K562 (cell line): ENCODE measurements around the gene KLK5. TPM values are rescaled to one million over a fixed set of nuclear protein-coding genes. Genes with fewer than 3 reads are reported as not detected.

ENCODE experiments used
- ATAC-seq: fragments of 200-7000 bp; cut with Tn5 transposase; 3 replicates; pipeline ENCODE4 v1.9.1; 2020; ENCODE audit warnings: moderate library complexity
- Bru-seq: library from RNA; stranded (reverse); fragments of 400-500 nt; gene quantifications from one replicate; lab custom pipeline; 2021; lab: Mats Ljungman, UMichigan
- BruChase-seq, 2 experiments: library from RNA; stranded (reverse); fragments of 400-500 nt; gene quantifications; one replicate each; lab custom pipeline; 2021; lab: Mats Ljungman, UMichigan
- BruUV-seq: library from RNA; stranded (reverse); fragments of 400-500 nt; replicated peaks from 2 replicates; lab custom pipeline; 2021; lab: Mats Ljungman, UMichigan
- CTCF ChIA-PET: fragments of 300-600 bp; formaldehyde crosslinking; extraction: SDS; loops from one replicate; lab custom pipeline; 2021; ENCODE audit warnings: low intra/inter-chr PET ratio; lab: Yijun Ruan, JAX
- POLR2A ChIA-PET: fragments of 300-600, 350-650 bp; sonication (Branson Sonifier 250); formaldehyde crosslinking; extraction: SDS; loops from one replicate; lab custom pipeline; 2021; ENCODE audit warnings: antibody characterized with exemption, inconsistent platforms; lab: Yijun Ruan, JAX
- DNase-seq, 4 experiments: peaks; one replicate each; pipeline versions ENCODE4 v3.0.0 to v3.0.0-alpha.2; 2011 to 2018; ENCODE audit warnings: low spot score in 3 of 4, mixed read lengths in 3 of 4; ENCODE audit errors: extremely low read depth in 1 of 4
- FAIRE-seq: peaks from 2 replicates; lab custom pipeline; 2011; peaks lifted over from hg19 to GRCh38; lab: Jason Lieb, UNC
- H2AFZ ChIP-seq: 2 replicates; pipeline ENCODE4 v1.6.0; 2011; ENCODE audit warnings: low read depth, low read length, control low read depth, inconsistent platforms
- H3K27ac ChIP-seq: fragments of 200-600 bp; 3 replicates; pipeline ENCODE4 v1.8.0; 2011; ENCODE audit warnings: low read depth, mild to moderate bottlenecking, control low read depth, inconsistent platforms, low read length, moderate library complexity, mixed read lengths; ENCODE audit errors: extremely low read depth
- H3K27me3 ChIP-seq, 2 experiments: fragments of 300-600 bp in 1 of 2; 2 replicates in 1 of 2; 3 replicates in 1 of 2; pipeline versions ENCODE4 v1.6.0 to v1.8.0; 2011; ENCODE audit warnings: inconsistent platforms in 2 of 2, low read length in 2 of 2, mild to moderate bottlenecking in 1 of 2, mixed read lengths in 1 of 2, moderate library complexity in 1 of 2; ENCODE audit not compliant: control insufficient read depth in 2 of 2, insufficient read depth in 2 of 2
- H3K36me3 ChIP-seq: fragments of 300-600 bp; 3 replicates; pipeline ENCODE4 v1.8.0; 2011; ENCODE audit warnings: mild to moderate bottlenecking, low read length, inconsistent platforms; ENCODE audit not compliant: control insufficient read depth, insufficient read depth
- H3K4me1 ChIP-seq, 2 experiments: fragments of 200-600 bp in 1 of 2; replicated peaks in 1 of 2; 2 replicates in 1 of 2; 3 replicates in 1 of 2; pipeline versions ENCODE4 v1.5.1 to v1.8.0; 2011; ENCODE audit warnings: inconsistent platforms in 2 of 2, low read length in 2 of 2, mild to moderate bottlenecking in 1 of 2, mixed read lengths in 1 of 2, moderate library complexity in 1 of 2; ENCODE audit not compliant: control insufficient read depth in 2 of 2, insufficient read depth in 2 of 2
- H3K4me2 ChIP-seq: 2 replicates; pipeline ENCODE4 v1.6.1; 2011; ENCODE audit warnings: low read length, control low read depth, inconsistent platforms, mixed read lengths; ENCODE audit not compliant: insufficient read depth
- H3K4me3 ChIP-seq: fragments of 200-600 bp; sonication (generic), shearing (Covaris generic); 2 replicates; pipeline ENCODE4 v1.5.1; 2016; ENCODE audit warnings: control low read depth, inconsistent platforms
- H3K79me2 ChIP-seq: fragments of 200-600 bp; 3 replicates; pipeline ENCODE4 v1.8.0; 2011; ENCODE audit warnings: low read length, inconsistent platforms; ENCODE audit not compliant: control insufficient read depth, insufficient read depth
- H3K9ac ChIP-seq, 2 experiments: 2 replicates each; pipeline versions ENCODE4 v1.6.0 to v1.6.1; 2011; ENCODE audit warnings: low read depth in 2 of 2, low read length in 2 of 2, control low read depth in 1 of 2, inconsistent platforms in 1 of 2, mild to moderate bottlenecking in 1 of 2, mixed read lengths in 1 of 2; ENCODE audit not compliant: insufficient read depth in 1 of 2
- H3K9me1 ChIP-seq: one replicate; pipeline ENCODE4 v1.6.0; 2011; ENCODE audit warnings: inconsistent platforms, mild to moderate bottlenecking, low read length, moderate library complexity; ENCODE audit not compliant: control insufficient read depth, insufficient read depth
- H3K9me3 ChIP-seq: replicated peaks from 2 replicates; pipeline ENCODE4 v1.5.1; 2011; ENCODE audit warnings: low read depth, low read length, inconsistent platforms; ENCODE audit not compliant: control insufficient read depth, insufficient read depth
- H4K20me1 ChIP-seq: replicated peaks from 2 replicates; pipeline ENCODE4 v1.6.1; 2011; ENCODE audit warnings: low read length, inconsistent platforms, mixed read lengths; ENCODE audit not compliant: control insufficient read depth, insufficient read depth
- KLF6 ChIP-seq: fragments of 250-450 bp; sonication (Bioruptor Pico); IDR thresholded peaks from 2 replicates; pipeline ENCODE4 v1.4.0; 2020; ENCODE audit warnings: mild to moderate bottlenecking, moderate library complexity, borderline replicate concordance
- MIER1 ChIP-seq: fragments of 450-650 bp; IDR thresholded peaks from 2 replicates; pipeline ENCODE4 v1.6.1; 2016; ENCODE audit warnings: antibody characterized with exemption, mild to moderate bottlenecking, low read depth
- SAFB ChIP-seq: fragments of 200-400 bp; formaldehyde crosslinking; IDR thresholded peaks from 2 replicates; pipeline ENCODE4 v1.6.1; 2017; ENCODE audit warnings: low read depth, low read length, borderline replicate concordance
- SP2 ChIP-seq: IDR thresholded peaks from 2 replicates; pipeline ENCODE4 v1.6.1; 2011; ENCODE audit warnings: mild to moderate bottlenecking, low read depth, low read length, moderate library complexity; ENCODE audit not compliant: poor library complexity, severe bottlenecking; ENCODE audit errors: extremely low read depth
- SRSF1 ChIP-seq: fragments of 200-400 bp; formaldehyde crosslinking; IDR thresholded peaks from 2 replicates; pipeline ENCODE4 v1.6.1; 2017; ENCODE audit warnings: mild to moderate bottlenecking, low read depth, low read length, moderate library complexity
- TBL1XR1 ChIP-seq, 2 experiments: IDR thresholded peaks; 2 replicates each; pipeline ENCODE4 v1.6.1; 2012; ENCODE audit warnings: improper control_type of control experiment in 2 of 2, low read length in 2 of 2, mild to moderate bottlenecking in 1 of 2
- ZC3H8 ChIP-seq: fragments of 450-650 bp; IDR thresholded peaks from 2 replicates; pipeline ENCODE4 v1.6.1; 2017
- WGBS: fragments of 100-300 bp; shearing (Covaris generic); methylation state at CpG from one replicate; pipeline ENCODE4 v1.1.6; 2016; ENCODE audit warnings: low coverage, mixed read lengths; ENCODE audit not compliant: insufficient coverage; ENCODE audit errors: missing lambda C conversion rate; 5-methylcytosine and 5-hydroxymethylcytosine counted together
- in situ Hi-C: fragments of 300-500 bp; cut with MboI; formaldehyde crosslinking; loops from 4 replicates; pipeline ENCODE4 v1.15.0; 2018; ENCODE audit warnings: inconsistent platforms, mixed read lengths
- intact Hi-C: fragments of 100-400 bp; cut with micrococcal nuclease; formaldehyde crosslinking; loops from 2 replicates; pipeline ENCODE4 v1.14.2; 2022
- long read RNA-seq, 3 experiments: library from polyadenylated mRNA in 2 of 3; library from RNA in 1 of 3; unstranded in 2 of 3; stranded (forward) in 1 of 3; transcript quantifications; one replicate each; pipeline ENCODE4 v2.0.0, GENCODE V29; 2019 to 2022
- polyA minus RNA-seq, 3 experiments: library from RNA; depleted of rRNA, polyadenylated mRNA; stranded (reverse); fragments of >200 nt; gene quantifications; 2 replicates each; pipeline ENCODE4 v1.2.3, GENCODE V29; 2011
- polyA plus RNA-seq, 8 experiments: library from polyadenylated mRNA; depleted of rRNA in 4 of 8; stranded (reverse) in 5 of 8; unstranded in 3 of 8; fragments of >200 nt; fragmentation: Nextera tagmentation in 2 of 8; fragmentation: Illumina TruSeq in 1 of 8; extraction: Ambion mirVana in 2 of 8; extraction: Trizol in 1 of 8; gene quantifications; 2 replicates each; pipeline versions ENCODE4 v1.2.1 to v1.2.3, GENCODE V29; 2011 to 2014; ENCODE audit warnings: inconsistent platforms in 1 of 8, missing spikeins in 1 of 8
- total RNA-seq, 7 experiments: library from RNA; depleted of rRNA in 6 of 7; stranded (reverse); fragments of >200 nt in 6 of 7; fragmentation: Illumina TruSeq in 2 of 7; extraction: Trizol in 2 of 7; gene quantifications; 2 replicates each; pipeline versions ENCODE4 v1.2.1 to v1.2.3, GENCODE V29; 2011 to 2021; ENCODE audit warnings: low replicate concordance in 1 of 7
- TF ChIP-seq, protein P1 (sequence below): fragments of 250-450 bp; sonication (Bioruptor Pico); IDR thresholded peaks from 2 replicates; pipeline ENCODE4 v1.4.0; 2020

Gene KLK5, protein sequence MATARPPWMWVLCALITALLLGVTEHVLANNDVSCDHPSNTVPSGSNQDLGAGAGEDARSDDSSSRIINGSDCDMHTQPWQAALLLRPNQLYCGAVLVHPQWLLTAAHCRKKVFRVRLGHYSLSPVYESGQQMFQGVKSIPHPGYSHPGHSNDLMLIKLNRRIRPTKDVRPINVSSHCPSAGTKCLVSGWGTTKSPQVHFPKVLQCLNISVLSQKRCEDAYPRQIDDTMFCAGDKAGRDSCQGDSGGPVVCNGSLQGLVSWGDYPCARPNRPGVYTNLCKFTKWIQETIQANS
- total RNA-seq (2011; cell fraction: chromatin; rRNA removed; ENCODE audit: low replicate concordance) = not detected in 2 replicates
- not detected in 2 replicates for total RNA-seq (2011; cell fraction: nucleolus; rRNA removed)
- total RNA-seq (2011; cell fraction: nucleoplasm; rRNA removed) = not detected in 2 replicates
- total RNA-seq (2014; rRNA removed) (not detected in 2 replicates), total RNA-seq (2014; rRNA removed; fragmentation: Illumina TruSeq; extraction: Trizol) (not detected in 2 replicates), total RNA-seq (2015; rRNA removed; fragmentation: Illumina TruSeq; extraction: Trizol) (not detected in 2 replicates), total RNA-seq (2021) (not detected in 2 replicates), polyA plus RNA-seq (2011; rRNA removed) (not detected in 2 replicates), polyA plus RNA-seq (2014; fragmentation: Illumina TruSeq; extraction: Trizol) (not detected in 2 replicates), polyA plus RNA-seq (2014; fragmentation: Nextera tagmentation; extraction: Ambion mirVana) (not detected), polyA plus RNA-seq (2014; rRNA removed) (not detected in 2 replicates), polyA minus RNA-seq (2011; rRNA and poly(A)+ RNA removed) (not detected in 2 replicates), Bru-seq, nascent RNA (not detected), BruChase-seq, experiment 1, labeled RNA remaining after a 2-hour chase (not detected), BruChase-seq, experiment 2, labeled RNA remaining after a 6-hour chase (not detected)
- not detected in 2 replicates for polyA plus RNA-seq (2011; cell fraction: cytosol; rRNA removed)
- polyA plus RNA-seq (2011; cell fraction: nucleus; rRNA removed) = not detected in 2 replicates
- not detected in 2 replicates for polyA plus RNA-seq (2012)
- polyA minus RNA-seq (2011; cell fraction: cytosol; rRNA and poly(A)+ RNA removed) = not detected in 2 replicates
- not detected in 2 replicates for polyA minus RNA-seq (2011; cell fraction: nucleus; rRNA and poly(A)+ RNA removed)
- long read RNA-seq, experiment 1 = 0 reads
- long read RNA-seq, experiment 2 = 0 reads
- long read RNA-seq, experiment 3 = 0 reads

DNA sequence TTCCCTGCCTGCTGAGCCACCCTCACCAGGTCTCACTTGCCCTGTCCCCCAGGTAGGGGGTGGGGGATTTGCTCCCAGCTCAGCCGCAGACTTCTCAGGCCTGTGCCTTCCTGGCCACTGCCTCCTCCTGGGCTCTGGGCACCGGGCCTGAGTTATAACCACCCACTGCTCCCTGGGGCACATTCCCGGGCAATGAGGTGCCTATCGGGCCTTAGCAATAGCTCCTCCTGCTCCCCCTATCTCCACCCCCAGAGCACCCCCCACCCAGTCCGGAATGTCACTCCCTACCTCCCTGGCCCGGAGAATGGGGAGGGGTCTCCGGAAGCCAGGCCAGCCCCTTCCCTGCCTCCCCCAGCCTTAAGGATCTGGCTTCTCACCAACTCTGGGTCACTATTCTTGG is at the start of gene KLK5:
Gene KLK5, minus strand, starts transcription at position 129 of the 400 bp plus-strand sequence. CDS start 381 bp downstream, outside the sequence.
- peaks cover 0 to 8% of the 10 kb centered on the region in 2 experiments; a peak in 2 of 5 replicates for H3K4me1 ChIP-seq
- H3K9ac ChIP-seq = no peak within 1 kb of the TSS
- H3K36me3 ChIP-seq = no peaks in the 10 kb centered on the region
- H3K4me3 ChIP-seq = no peak within 1 kb of the TSS
- ChIA-PET POLR2A (interaction anchor here (0.6 kb wide), 1 partner anchor 690 kb away, joined by 3 read pairs; no protein-coding TSS in a partner anchor), CTCF (no interaction called here)
- 0% methylated on average over 6 of the region's 7 CpGs for WGBS
- H3K27me3 ChIP-seq = peaks cover 13 to 45% of the 10 kb centered on the region in 2 experiments; a peak in 4 of 5 replicates
- H2AFZ ChIP-seq = no peak within 1 kb of the TSS
- no peak within 1 kb of the TSS for H3K27ac ChIP-seq
- H3K4me2 ChIP-seq = no peak within 1 kb of the TSS
- ATAC-seq = no peak
- no peak for FAIRE-seq
- no peaks in the 10 kb centered on the region for H3K9me1 ChIP-seq
- in situ Hi-C loops = no loop called here
- no peaks in the 10 kb centered on the region for H3K79me2 ChIP-seq
- H3K9me3 ChIP-seq = no peaks in the 10 kb centered on the region
- H4K20me1 ChIP-seq = no peaks in the 10 kb centered on the region
- DNase-seq = no peak
- BruUV-seq = no TSS peak
- intact Hi-C loops = no loop called here
- no peak for TF ChIP-seq SRSF1
- no peak for TF ChIP-seq SP2
- no peak for TF ChIP-seq KLF6 (CRISPR knock-in tag)
- TF ChIP-seq TBL1XR1 (IDR thresholded peaks at IDR 0.05; ENCODE audit: low read length in 2 of 2) = no peak
- TF ChIP-seq ZC3H8 = no peak
- TF ChIP-seq, protein P1, sequence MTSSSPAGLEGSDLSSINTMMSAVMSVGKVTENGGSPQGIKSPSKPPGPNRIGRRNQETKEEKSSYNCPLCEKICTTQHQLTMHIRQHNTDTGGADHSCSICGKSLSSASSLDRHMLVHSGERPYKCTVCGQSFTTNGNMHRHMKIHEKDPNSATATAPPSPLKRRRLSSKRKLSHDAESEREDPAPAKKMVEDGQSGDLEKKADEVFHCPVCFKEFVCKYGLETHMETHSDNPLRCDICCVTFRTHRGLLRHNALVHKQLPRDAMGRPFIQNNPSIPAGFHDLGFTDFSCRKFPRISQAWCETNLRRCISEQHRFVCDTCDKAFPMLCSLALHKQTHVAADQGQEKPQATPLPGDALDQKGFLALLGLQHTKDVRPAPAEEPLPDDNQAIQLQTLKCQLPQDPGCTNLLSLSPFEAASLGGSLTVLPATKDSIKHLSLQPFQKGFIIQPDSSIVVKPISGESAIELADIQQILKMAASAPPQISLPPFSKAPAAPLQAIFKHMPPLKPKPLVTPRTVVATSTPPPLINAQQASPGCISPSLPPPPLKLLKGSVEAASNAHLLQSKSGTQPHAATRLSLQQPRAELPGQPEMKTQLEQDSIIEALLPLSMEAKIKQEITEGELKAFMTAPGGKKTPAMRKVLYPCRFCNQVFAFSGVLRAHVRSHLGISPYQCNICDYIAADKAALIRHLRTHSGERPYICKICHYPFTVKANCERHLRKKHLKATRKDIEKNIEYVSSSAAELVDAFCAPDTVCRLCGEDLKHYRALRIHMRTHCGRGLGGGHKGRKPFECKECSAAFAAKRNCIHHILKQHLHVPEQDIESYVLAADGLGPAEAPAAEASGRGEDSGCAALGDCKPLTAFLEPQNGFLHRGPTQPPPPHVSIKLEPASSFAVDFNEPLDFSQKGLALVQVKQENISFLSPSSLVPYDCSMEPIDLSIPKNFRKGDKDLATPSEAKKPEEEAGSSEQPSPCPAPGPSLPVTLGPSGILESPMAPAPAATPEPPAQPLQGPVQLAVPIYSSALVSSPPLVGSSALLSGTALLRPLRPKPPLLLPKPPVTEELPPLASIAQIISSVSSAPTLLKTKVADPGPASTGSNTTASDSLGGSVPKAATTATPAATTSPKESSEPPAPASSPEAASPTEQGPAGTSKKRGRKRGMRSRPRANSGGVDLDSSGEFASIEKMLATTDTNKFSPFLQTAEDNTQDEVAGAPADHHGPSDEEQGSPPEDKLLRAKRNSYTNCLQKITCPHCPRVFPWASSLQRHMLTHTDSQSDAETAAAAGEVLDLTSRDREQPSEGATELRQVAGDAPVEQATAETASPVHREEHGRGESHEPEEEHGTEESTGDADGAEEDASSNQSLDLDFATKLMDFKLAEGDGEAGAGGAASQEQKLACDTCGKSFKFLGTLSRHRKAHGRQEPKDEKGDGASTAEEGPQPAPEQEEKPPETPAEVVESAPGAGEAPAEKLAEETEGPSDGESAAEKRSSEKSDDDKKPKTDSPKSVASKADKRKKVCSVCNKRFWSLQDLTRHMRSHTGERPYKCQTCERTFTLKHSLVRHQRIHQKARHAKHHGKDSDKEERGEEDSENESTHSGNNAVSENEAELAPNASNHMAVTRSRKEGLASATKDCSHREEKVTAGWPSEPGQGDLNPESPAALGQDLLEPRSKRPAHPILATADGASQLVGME (CRISPR knock-in tag) = no peak
- no peak for TF ChIP-seq SAFB
- no peak for TF ChIP-seq MIER1
